RWPE2 (cell line): Measurements from ENCODE around the gene RS1.

Source experiments
- ATAC-seq: fragments of 200-7000 bp; cut with Tn5 transposase; 3 replicates; pipeline ENCODE4 v1.9.1; 2021; ENCODE audit warnings: low read depth
- DNase-seq: peaks from one replicate; pipeline ENCODE4 v3.0.0-alpha.2; 2020; ENCODE audit warnings: low spot score
- H3K27ac ChIP-seq: fragments of 450-650 bp; 2 replicates; pipeline ENCODE4 v1.5.1; 2017; ENCODE audit warnings: mild to moderate bottlenecking; ENCODE audit not compliant: poor library complexity, severe bottlenecking
- H3K27me3 ChIP-seq: fragments of 250-450 bp; sonication (Bioruptor Pico); 2 replicates; pipeline ENCODE4 v1.5.1; 2021; ENCODE audit warnings: mild to moderate bottlenecking, moderate library complexity; ENCODE audit not compliant: insufficient read depth, poor library complexity, severe bottlenecking
- H3K36me3 ChIP-seq: fragments of 250-450 bp; sonication (Bioruptor Pico); 2 replicates; pipeline ENCODE4 v1.5.1; 2020; ENCODE audit warnings: low read depth, mild to moderate bottlenecking, moderate library complexity
- H3K4me1 ChIP-seq: fragments of 250-450 bp; sonication (Bioruptor Pico); 2 replicates; pipeline ENCODE4 v1.5.1; 2021; ENCODE audit warnings: mild to moderate bottlenecking, moderate library complexity; ENCODE audit not compliant: insufficient read depth, poor library complexity, severe bottlenecking
- H3K4me3 ChIP-seq: fragments of 250-450 bp; sonication (Bioruptor Pico); 2 replicates; pipeline ENCODE4 v1.5.1; 2021; ENCODE audit warnings: mild to moderate bottlenecking, moderate library complexity; ENCODE audit not compliant: severe bottlenecking
- H3K9me3 ChIP-seq: fragments of 250-450 bp; sonication (Bioruptor Pico); 2 replicates; pipeline ENCODE4 v1.5.1; 2021; ENCODE audit warnings: mild to moderate bottlenecking, moderate library complexity; ENCODE audit not compliant: severe bottlenecking
- TF ChIP-seq, protein P1 (sequence below): fragments of 450-650 bp; IDR thresholded peaks from one replicate; pipeline ENCODE4 v1.5.1; 2017; ENCODE audit warnings: mild to moderate bottlenecking, moderate library complexity; ENCODE audit not compliant: poor library complexity, severe bottlenecking

Gene RS1

DNA sequence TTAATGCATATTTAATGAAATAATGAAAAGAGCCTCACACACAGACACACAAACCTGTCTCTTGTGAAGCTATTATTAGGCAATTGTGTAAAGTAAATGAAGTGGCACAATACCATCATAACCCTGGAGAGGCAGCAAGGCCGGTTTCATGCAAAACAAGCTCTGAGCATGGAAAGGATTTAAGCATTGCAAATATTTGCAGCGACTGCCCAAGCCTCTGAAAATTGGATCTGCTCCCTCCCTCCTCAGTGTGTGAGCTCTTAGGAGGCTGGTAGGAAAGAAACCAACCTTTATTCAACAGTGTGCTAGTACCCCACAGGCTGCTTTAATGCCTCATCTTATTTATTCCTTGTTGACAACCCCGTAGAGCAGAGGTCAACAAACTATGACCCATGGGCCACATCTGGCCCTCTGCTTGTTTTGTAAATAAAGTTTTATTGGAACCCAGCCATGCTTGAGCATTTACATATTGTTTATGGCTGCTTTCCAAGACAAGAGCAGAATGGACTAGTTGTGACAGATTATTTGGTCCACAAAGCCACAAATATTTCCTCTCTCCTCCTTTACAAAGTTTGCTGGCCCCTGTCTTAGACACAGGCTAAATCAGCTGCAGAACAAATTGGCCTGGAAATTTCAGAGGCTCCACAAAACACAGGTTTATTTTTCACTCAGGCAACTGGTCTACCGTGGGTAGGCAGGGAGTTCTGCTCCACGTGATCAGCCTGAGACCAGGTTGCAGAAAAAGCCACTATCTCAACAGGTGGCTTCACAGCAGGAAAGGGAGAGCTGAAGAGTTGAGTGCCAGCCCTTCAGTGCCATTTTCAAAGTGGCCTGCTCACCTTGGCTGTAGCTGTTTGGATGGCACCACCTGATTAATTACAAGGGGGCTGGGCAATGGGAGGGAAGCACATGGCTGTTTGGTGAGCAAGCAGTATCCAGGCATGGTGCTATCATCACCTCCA is 16.8 kb downstream of the RS1 start:
- Histone ChIP-seq H3K36me3 (no peaks in the 10 kb centered on the region), H3K9me3 (no peaks in the 10 kb centered on the region), H3K27me3 (no peaks in the 10 kb centered on the region), H3K4me1 (no peaks in the 10 kb centered on the region), H3K27ac (no peak overlapping the region), H3K4me3 (no peak overlapping the region)
- TF ChIP-seq, protein P1, sequence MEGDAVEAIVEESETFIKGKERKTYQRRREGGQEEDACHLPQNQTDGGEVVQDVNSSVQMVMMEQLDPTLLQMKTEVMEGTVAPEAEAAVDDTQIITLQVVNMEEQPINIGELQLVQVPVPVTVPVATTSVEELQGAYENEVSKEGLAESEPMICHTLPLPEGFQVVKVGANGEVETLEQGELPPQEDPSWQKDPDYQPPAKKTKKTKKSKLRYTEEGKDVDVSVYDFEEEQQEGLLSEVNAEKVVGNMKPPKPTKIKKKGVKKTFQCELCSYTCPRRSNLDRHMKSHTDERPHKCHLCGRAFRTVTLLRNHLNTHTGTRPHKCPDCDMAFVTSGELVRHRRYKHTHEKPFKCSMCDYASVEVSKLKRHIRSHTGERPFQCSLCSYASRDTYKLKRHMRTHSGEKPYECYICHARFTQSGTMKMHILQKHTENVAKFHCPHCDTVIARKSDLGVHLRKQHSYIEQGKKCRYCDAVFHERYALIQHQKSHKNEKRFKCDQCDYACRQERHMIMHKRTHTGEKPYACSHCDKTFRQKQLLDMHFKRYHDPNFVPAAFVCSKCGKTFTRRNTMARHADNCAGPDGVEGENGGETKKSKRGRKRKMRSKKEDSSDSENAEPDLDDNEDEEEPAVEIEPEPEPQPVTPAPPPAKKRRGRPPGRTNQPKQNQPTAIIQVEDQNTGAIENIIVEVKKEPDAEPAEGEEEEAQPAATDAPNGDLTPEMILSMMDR = no peak
- no peak for DNase-seq
- ATAC-seq = no peak

DNA sequence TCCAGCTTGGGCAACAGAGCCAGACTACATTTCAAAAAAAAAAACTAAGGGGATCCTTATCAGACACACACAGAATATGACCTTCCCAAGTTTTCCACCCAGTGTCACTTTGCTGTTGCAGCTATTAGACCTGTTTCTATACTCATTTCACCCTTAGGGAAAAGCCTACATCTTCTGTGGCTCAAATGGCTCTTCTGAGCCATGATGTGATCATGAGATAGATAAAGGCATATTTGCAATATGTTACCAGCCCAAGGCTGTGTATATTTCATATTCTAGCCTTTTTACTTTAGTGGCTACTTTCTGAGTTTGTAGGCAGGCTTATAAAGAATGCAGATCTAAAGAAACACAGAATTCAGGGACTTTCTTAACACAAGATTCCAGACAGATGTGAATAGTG is 19.3 kb downstream of the RS1 start:
- TF ChIP-seq, protein P1 = no peak
- Histone ChIP-seq H3K4me3 (no peak overlapping the region), H3K9me3 (no peaks in the 10 kb centered on the region), H3K27me3 (no peaks in the 10 kb centered on the region), H3K4me1 (no peaks in the 10 kb centered on the region), H3K36me3 (no peaks in the 10 kb centered on the region), H3K27ac (no peak overlapping the region)
- ATAC-seq (no peak), DNase-seq (no peak)

DNA sequence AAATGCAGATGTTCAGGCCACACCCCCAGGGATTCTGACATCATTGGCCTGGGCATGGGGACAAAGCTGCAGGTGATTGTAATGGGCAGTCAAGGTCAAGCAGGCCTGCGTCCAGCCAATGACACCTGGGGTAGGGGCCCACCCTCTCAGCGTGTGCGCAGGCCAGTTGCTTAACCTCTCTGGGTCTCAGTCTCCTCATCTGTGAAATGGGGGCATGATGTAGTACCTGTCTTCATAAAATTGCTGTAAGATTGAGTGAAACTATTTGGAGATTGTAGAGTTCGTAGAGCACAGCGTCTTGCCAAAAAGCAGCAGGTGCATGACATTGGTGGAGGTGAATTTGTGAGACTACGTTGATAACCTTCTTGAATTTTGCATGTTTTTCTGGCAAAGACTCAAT is 21.2 kb downstream of the RS1 start:
- H3K27ac ChIP-seq = no peak overlapping the region
- TF ChIP-seq, protein P1 = no peak
- no peak overlapping the region for H3K4me3 ChIP-seq
- no peaks in the 10 kb centered on the region for H3K36me3 ChIP-seq
- no peaks in the 10 kb centered on the region for H3K4me1 ChIP-seq
- H3K27me3 ChIP-seq = no peaks in the 10 kb centered on the region
- H3K9me3 ChIP-seq = no peaks in the 10 kb centered on the region
- ATAC-seq = no peak
- DNase-seq = no peak

DNA sequence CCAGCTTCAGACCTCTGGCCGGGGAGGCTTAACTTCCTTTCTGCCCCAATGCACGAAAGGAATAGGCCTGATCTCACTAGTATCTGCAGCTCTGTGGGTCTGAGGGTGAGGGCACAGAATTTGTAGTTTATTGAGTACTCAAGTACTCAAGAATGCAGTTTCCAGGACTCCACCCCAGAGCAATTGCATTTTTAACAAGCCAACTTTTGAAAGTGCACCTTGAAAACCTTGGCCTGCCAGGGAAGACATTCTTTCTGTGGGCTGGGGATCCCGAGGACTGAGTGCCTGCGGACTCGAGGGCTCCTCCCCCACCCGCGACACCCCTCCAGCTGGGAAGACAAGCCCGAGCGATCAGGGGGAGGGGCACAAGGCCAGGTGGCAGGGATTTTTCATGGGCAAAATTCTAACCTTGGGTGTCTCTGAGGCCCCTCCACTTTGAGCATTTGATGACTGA is 22.4 kb downstream of the RS1 start:
- Histone ChIP-seq H3K9me3 (no peaks in the 10 kb centered on the region), H3K4me1 (no peaks in the 10 kb centered on the region), H3K4me3 (no peak overlapping the region), H3K27ac (no peak overlapping the region), H3K36me3 (no peaks in the 10 kb centered on the region), H3K27me3 (no peaks in the 10 kb centered on the region)
- TF ChIP-seq, protein P1 = no peak
- ATAC-seq (no peak), DNase-seq (no peak)

DNA sequence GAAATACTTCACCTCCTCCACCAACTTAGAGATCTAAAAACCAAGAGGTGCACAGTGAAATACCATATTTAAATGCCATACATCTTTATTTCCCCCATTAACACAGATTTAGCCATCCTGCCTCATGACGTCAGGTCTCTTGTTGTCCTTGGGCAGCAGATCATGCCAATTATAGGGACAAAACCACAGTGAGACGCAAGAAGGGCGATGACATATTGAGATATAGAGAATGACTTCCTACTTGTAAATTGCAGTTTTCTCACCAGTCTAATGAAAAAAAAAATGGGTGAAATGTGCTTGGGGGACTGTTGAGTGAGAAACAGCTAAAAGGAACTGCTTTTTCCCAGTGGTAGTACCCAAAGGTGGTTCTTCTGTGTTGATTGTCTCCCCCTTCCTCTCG is 24.3 kb downstream of the RS1 start:
- Histone ChIP-seq H3K27me3 (no peaks in the 10 kb centered on the region), H3K4me1 (no peaks in the 10 kb centered on the region), H3K4me3 (no peak overlapping the region), H3K9me3 (no peaks in the 10 kb centered on the region), H3K36me3 (no peaks in the 10 kb centered on the region), H3K27ac (no peak overlapping the region)
- DNase-seq (no peak), ATAC-seq (no peak)
- TF ChIP-seq, protein P1 = no peak
